ENCODE data around the gene CCL11.

Gene CCL11

GRCh38 chr17:34257299-34257985, 28.1 kb upstream of the CCL11 start:
- H3K9me3 ChIP-seq (ENCODE audit: control insufficient read depth in 2 of 2, low read length in 2 of 2) = no peaks in the 10 kb centered on the region
- no peaks in the 10 kb centered on the region for H3K36me3 ChIP-seq (ENCODE audit: control insufficient read depth in 2 of 2, insufficient read depth in 2 of 2, low read length in 2 of 2)
- H3K4me3 ChIP-seq (ENCODE audit: low read length in 2 of 2) = no peak overlapping the region
- peaks cover 39% of the 10 kb centered on the region for H3K4me1 ChIP-seq (ENCODE audit: control insufficient read depth, insufficient read depth, low read length)
- H3K9ac ChIP-seq (ENCODE audit: low read length in 2 of 2) = no peak overlapping the region
- no peaks in the 10 kb centered on the region for H3K27me3 ChIP-seq (ENCODE audit: control insufficient read depth in 1 of 2, insufficient read depth in 2 of 2, low read length in 2 of 2)
- H3K27ac ChIP-seq (ENCODE audit: low read length) = no peak overlapping the region

- no peaks in the 10 kb centered on the region for H3K36me3 ChIP-seq (ENCODE audit: control insufficient read depth in 2 of 2, insufficient read depth in 2 of 2, low read length in 2 of 2)
- H3K4me1 ChIP-seq (ENCODE audit: control insufficient read depth, insufficient read depth, low read length) = peaks cover 34% of the 10 kb centered on the region
- H3K4me3 ChIP-seq (ENCODE audit: low read length in 2 of 2) = no peak overlapping the region
- no peak overlapping the region for H3K27ac ChIP-seq (ENCODE audit: low read length)
- no peaks in the 10 kb centered on the region for H3K27me3 ChIP-seq (ENCODE audit: control insufficient read depth in 1 of 2, insufficient read depth in 2 of 2, low read length in 2 of 2)
- no peaks in the 10 kb centered on the region for H3K9me3 ChIP-seq (ENCODE audit: control insufficient read depth in 2 of 2, low read length in 2 of 2)
- H3K9ac ChIP-seq (ENCODE audit: low read length in 2 of 2) = no peak overlapping the region
These were observed 27.6 kb upstream of the CCL11 start for GRCh38 chr17:34257986-34258326.

GRCh38 chr17:34259146-34259545, 26.4 kb upstream of the CCL11 start:
- Histone ChIP-seq H3K27ac (ENCODE audit: low read length) (no peak overlapping the region), H3K36me3 (ENCODE audit: control insufficient read depth in 2 of 2, insufficient read depth in 2 of 2, low read length in 2 of 2) (no peaks in the 10 kb centered on the region), H3K9ac (ENCODE audit: low read length in 2 of 2) (no peak overlapping the region), H3K9me3 (ENCODE audit: control insufficient read depth in 2 of 2, low read length in 2 of 2) (no peaks in the 10 kb centered on the region), H3K4me3 (ENCODE audit: low read length in 2 of 2) (no peak overlapping the region), H3K4me1 (ENCODE audit: control insufficient read depth, insufficient read depth, low read length) (peaks cover 22% of the 10 kb centered on the region), H3K27me3 (ENCODE audit: control insufficient read depth in 1 of 2, insufficient read depth in 2 of 2, low read length in 2 of 2) (no peaks in the 10 kb centered on the region)

- no peak overlapping the region for H3K9ac ChIP-seq (ENCODE audit: low read length in 2 of 2)
- H3K36me3 ChIP-seq (ENCODE audit: control insufficient read depth in 2 of 2, insufficient read depth in 2 of 2, low read length in 2 of 2) = no peaks in the 10 kb centered on the region
- H3K27me3 ChIP-seq (ENCODE audit: control insufficient read depth in 1 of 2, insufficient read depth in 2 of 2, low read length in 2 of 2) = no peaks in the 10 kb centered on the region
- no peak overlapping the region for H3K4me3 ChIP-seq (ENCODE audit: low read length in 2 of 2)
- peaks cover 5% of the 10 kb centered on the region for H3K4me1 ChIP-seq (ENCODE audit: control insufficient read depth, insufficient read depth, low read length)
- no peaks in the 10 kb centered on the region for H3K9me3 ChIP-seq (ENCODE audit: control insufficient read depth in 2 of 2, low read length in 2 of 2)
- no peak overlapping the region for H3K27ac ChIP-seq (ENCODE audit: low read length)
These were observed 24.7 kb upstream of the CCL11 start for GRCh38 chr17:34260861-34261260.

DNA sequence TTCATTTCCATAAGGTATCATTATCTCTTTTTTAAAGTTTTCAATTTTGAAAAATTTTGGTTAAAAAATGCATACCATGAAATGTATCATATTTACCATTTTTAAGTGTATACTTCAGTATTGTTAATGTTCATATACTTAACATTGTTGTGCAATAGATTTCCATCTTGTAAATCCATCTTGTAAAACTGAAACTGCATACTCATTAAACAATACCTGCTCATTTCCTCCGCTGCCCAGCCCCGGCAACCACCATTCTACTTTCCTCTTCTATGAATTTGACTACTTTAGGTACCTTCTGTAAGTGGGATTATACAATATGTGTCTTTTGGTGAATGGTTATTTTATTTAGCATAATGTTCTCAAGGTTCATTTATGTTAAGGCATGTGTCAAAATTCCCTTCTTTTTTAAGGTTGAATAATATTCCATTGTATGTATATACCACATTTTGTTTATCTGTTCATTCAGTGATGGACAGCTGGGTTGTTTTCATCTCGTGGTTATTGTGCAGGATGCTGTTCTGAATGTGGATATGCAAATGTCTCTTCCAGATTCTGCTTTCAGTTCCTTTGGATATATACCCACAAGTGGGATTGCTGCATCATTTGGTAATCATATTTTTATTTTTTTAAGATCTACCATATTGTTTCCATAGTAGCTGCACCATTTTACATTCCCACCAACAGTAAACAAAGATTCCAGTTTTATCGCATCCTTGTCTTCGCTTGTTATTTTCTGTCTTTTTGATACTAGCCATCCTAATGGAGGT, 23.8 kb upstream of the CCL11 start:
- no peaks in the 10 kb centered on the region for H3K36me3 ChIP-seq (ENCODE audit: control insufficient read depth in 2 of 2, insufficient read depth in 2 of 2, low read length in 2 of 2)
- H3K9me3 ChIP-seq (ENCODE audit: control insufficient read depth in 2 of 2, low read length in 2 of 2) = no peaks in the 10 kb centered on the region
- no peak overlapping the region for H3K4me3 ChIP-seq (ENCODE audit: low read length in 2 of 2)
- no peaks in the 10 kb centered on the region for H3K4me1 ChIP-seq (ENCODE audit: control insufficient read depth, insufficient read depth, low read length)
- H3K27me3 ChIP-seq (ENCODE audit: control insufficient read depth in 1 of 2, insufficient read depth in 2 of 2, low read length in 2 of 2) = no peaks in the 10 kb centered on the region
- H3K9ac ChIP-seq (ENCODE audit: low read length in 2 of 2) = no peak overlapping the region
- no peak overlapping the region for H3K27ac ChIP-seq (ENCODE audit: low read length)

DNA sequence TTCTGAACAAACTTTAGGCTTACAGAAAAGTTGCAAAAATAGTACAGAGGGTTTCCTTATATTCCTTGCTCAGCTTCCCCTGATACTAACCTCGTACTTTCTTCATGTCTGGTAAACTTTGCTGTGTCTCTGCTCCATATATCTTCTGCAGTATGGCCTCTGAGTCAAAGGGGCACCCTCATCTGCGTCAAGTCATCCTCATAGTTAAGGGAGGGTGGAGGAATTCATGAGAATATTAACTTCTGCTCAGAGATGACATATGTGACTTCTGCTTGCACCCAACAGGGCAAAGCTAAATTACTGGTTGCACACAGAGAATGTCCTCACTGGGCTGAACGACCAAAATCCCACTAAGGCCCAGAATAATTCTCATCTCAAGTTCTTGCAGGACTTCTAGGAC, 19.8 kb upstream of the CCL11 start:
- H3K9me3 ChIP-seq (ENCODE audit: control insufficient read depth in 2 of 2, low read length in 2 of 2) = no peaks in the 10 kb centered on the region
- no peak overlapping the region for H3K9ac ChIP-seq (ENCODE audit: low read length in 2 of 2)
- no peak overlapping the region for H3K4me3 ChIP-seq (ENCODE audit: low read length in 2 of 2)
- no peaks in the 10 kb centered on the region for H3K36me3 ChIP-seq (ENCODE audit: control insufficient read depth in 2 of 2, insufficient read depth in 2 of 2, low read length in 2 of 2)
- H3K4me1 ChIP-seq (ENCODE audit: control insufficient read depth, insufficient read depth, low read length) = no peaks in the 10 kb centered on the region
- H3K27me3 ChIP-seq (ENCODE audit: control insufficient read depth in 1 of 2, insufficient read depth in 2 of 2, low read length in 2 of 2) = no peaks in the 10 kb centered on the region
- H3K27ac ChIP-seq (ENCODE audit: low read length) = no peak overlapping the region

DNA sequence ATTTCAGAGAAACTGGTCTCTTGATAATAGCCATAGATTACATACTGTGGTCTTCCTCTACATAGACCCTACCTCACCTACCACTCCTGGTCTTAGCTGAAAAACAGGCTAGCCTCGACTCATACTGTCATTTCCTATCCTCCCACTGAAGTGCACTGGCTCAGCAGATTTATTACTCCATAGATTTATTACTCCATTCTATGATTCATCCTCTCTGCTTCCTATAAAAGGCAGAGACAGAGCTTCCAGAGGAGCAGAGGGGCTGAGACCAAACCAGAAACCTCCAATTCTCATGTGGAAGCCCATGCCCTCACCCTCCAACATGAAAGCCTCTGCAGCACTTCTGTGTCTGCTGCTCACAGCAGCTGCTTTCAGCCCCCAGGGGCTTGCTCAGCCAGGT, 15.6 kb upstream of the CCL11 start, which contains the start of gene CCL7:
CCL7 (plus strand) TSS at position 253 of the 400 bp plus-strand sequence; CDS start at position 323, 70 bp downstream.
- no peak within 1 kb of the TSS for H3K27ac ChIP-seq (ENCODE audit: low read length)
- H3K4me1 ChIP-seq (ENCODE audit: control insufficient read depth, insufficient read depth, low read length) = no peaks in the 10 kb centered on the region
- H3K9ac ChIP-seq (ENCODE audit: low read length in 2 of 2) = no peak within 1 kb of the TSS
- H3K27me3 ChIP-seq (ENCODE audit: control insufficient read depth in 1 of 2, insufficient read depth in 2 of 2, low read length in 2 of 2) = no peaks in the 10 kb centered on the region
- no peaks in the 10 kb centered on the region for H3K9me3 ChIP-seq (ENCODE audit: control insufficient read depth in 2 of 2, low read length in 2 of 2)
- no peak within 1 kb of the TSS for H3K4me3 ChIP-seq (ENCODE audit: low read length in 2 of 2)
- H3K36me3 ChIP-seq (ENCODE audit: control insufficient read depth in 2 of 2, insufficient read depth in 2 of 2, low read length in 2 of 2) = no peaks in the 10 kb centered on the region

- H3K36me3 ChIP-seq (ENCODE audit: control insufficient read depth in 2 of 2, insufficient read depth in 2 of 2, low read length in 2 of 2) = no peaks in the 10 kb centered on the region
- no peak overlapping the region for H3K9ac ChIP-seq (ENCODE audit: low read length in 2 of 2)
- no peaks in the 10 kb centered on the region for H3K9me3 ChIP-seq (ENCODE audit: control insufficient read depth in 2 of 2, low read length in 2 of 2)
- no peak overlapping the region for H3K27ac ChIP-seq (ENCODE audit: low read length)
- no peaks in the 10 kb centered on the region for H3K4me1 ChIP-seq (ENCODE audit: control insufficient read depth, insufficient read depth, low read length)
- H3K4me3 ChIP-seq (ENCODE audit: low read length in 2 of 2) = no peak overlapping the region
- H3K27me3 ChIP-seq (ENCODE audit: control insufficient read depth in 1 of 2, insufficient read depth in 2 of 2, low read length in 2 of 2) = no peaks in the 10 kb centered on the region
These were observed 9.7 kb upstream of the CCL11 start for GRCh38 chr17:34275881-34276280.

DNA sequence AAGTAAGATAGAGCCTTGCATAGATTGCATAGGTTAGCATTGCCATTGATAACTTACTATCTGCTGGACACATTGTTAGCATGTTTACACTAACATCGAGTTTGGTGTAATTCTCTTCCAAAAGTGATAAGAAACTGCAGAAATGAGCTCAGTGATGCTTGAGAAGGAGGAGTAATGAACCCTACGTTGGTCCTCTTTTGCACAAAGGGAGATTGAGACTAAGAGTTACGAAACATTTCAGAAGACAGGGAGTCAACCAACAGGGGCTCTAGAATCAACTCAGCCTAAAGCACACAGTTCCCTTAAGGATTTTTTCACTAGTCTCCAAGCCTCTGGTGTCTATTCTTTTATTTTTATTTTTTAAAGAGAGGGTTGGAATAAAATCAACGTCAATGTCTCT, 8.7 kb upstream of the CCL11 start:
- H3K4me1 ChIP-seq (ENCODE audit: control insufficient read depth, insufficient read depth, low read length) = no peaks in the 10 kb centered on the region
- no peak overlapping the region for H3K4me3 ChIP-seq (ENCODE audit: low read length in 2 of 2)
- H3K36me3 ChIP-seq (ENCODE audit: control insufficient read depth in 2 of 2, insufficient read depth in 2 of 2, low read length in 2 of 2) = no peaks in the 10 kb centered on the region
- no peak overlapping the region for H3K27ac ChIP-seq (ENCODE audit: low read length)
- H3K27me3 ChIP-seq (ENCODE audit: control insufficient read depth in 1 of 2, insufficient read depth in 2 of 2, low read length in 2 of 2) = no peaks in the 10 kb centered on the region
- H3K9ac ChIP-seq (ENCODE audit: low read length in 2 of 2) = no peak overlapping the region
- no peaks in the 10 kb centered on the region for H3K9me3 ChIP-seq (ENCODE audit: control insufficient read depth in 2 of 2, low read length in 2 of 2)

DNA sequence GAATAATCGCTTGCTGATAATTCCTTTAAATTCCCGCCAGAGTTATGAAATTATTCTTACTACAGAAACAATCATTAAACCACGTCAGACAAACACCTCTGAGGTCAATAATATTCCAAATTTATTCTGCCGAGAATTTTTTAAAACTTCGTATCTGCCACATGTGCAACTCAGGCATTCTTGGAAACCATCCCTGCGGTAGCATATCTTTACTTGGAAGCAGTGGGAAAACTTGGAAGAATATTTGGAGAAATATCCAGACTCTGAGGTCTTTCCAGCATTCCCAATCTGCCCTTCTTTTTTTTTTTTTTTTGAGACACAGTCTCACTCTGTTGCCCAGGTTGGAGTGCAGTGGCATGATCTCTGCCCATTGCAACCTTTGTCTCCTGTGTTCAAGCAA, 2.0 kb upstream of the CCL11 start:
- Histone ChIP-seq H3K4me3 (ENCODE audit: low read length in 2 of 2) (no peak overlapping the region), H3K4me1 (ENCODE audit: control insufficient read depth, insufficient read depth, low read length) (peaks cover 3% of the 10 kb centered on the region), H3K36me3 (ENCODE audit: control insufficient read depth in 2 of 2, insufficient read depth in 2 of 2, low read length in 2 of 2) (no peaks in the 10 kb centered on the region), H3K27ac (ENCODE audit: low read length) (no peak overlapping the region), H3K9ac (ENCODE audit: low read length in 2 of 2) (no peak overlapping the region), H3K27me3 (ENCODE audit: control insufficient read depth in 1 of 2, insufficient read depth in 2 of 2, low read length in 2 of 2) (peaks cover 0 to 2% of the 10 kb centered on the region in 2 donors), H3K9me3 (ENCODE audit: control insufficient read depth in 2 of 2, low read length in 2 of 2) (no peaks in the 10 kb centered on the region)

GRCh38 chr17:34287875-34288274, 2.3 kb downstream of the CCL11 start:
- no peak overlapping the region for H3K9ac ChIP-seq (ENCODE audit: low read length in 2 of 2)
- H3K4me3 ChIP-seq (ENCODE audit: low read length in 2 of 2) = no peak overlapping the region

More at GRCh38 chr17:34287875-34288274, 2.3 kb downstream of the CCL11 start:
- Histone ChIP-seq H3K27ac (ENCODE audit: low read length) (no peak overlapping the region), H3K9me3 (ENCODE audit: control insufficient read depth in 2 of 2, low read length in 2 of 2) (no peaks in the 10 kb centered on the region), H3K27me3 (ENCODE audit: control insufficient read depth in 1 of 2, insufficient read depth in 2 of 2, low read length in 2 of 2) (peaks cover 0 to 2% of the 10 kb centered on the region in 2 donors), H3K36me3 (ENCODE audit: control insufficient read depth in 2 of 2, insufficient read depth in 2 of 2, low read length in 2 of 2) (no peaks in the 10 kb centered on the region), H3K4me1 (ENCODE audit: control insufficient read depth, insufficient read depth, low read length) (peaks cover 3% of the 10 kb centered on the region)
